SK-MEL-5 (cell line): ENCODE data around the gene CACNA1H. TPM values are rescaled to one million over a fixed set of nuclear protein-coding genes. Genes with fewer than 3 reads are reported as not detected.
"Not testable (repeated sequence)": the region's sequence is repeated elsewhere in the genome, so short reads cannot be mapped to it uniquely, and the experiment has no call there.

ENCODE experiments used
- DNase-seq: peaks from one replicate; pipeline ENCODE4 v3.0.0-alpha.2; 2016; ENCODE audit warnings: low read depth, low spot score
- in situ Hi-C: cut with HindIII; loops from 2 replicates; pipeline ENCODE4 v1.10.0; 2016; ENCODE audit warnings: low sequenced_read_pairs, high pct_unique_total_duplicates, low pct_unique_long_range_greater_than_20kb
- total RNA-seq: library from RNA; depleted of rRNA; stranded (reverse); fragments of >200 nt; shearing (Covaris generic); gene quantifications from 2 replicates; pipeline ENCODE4 v1.2.3, GENCODE V29; 2014

CACNA1H gene
- total RNA-seq, 1 experiment from 2014 or later = 17.6 TPM

DNA sequence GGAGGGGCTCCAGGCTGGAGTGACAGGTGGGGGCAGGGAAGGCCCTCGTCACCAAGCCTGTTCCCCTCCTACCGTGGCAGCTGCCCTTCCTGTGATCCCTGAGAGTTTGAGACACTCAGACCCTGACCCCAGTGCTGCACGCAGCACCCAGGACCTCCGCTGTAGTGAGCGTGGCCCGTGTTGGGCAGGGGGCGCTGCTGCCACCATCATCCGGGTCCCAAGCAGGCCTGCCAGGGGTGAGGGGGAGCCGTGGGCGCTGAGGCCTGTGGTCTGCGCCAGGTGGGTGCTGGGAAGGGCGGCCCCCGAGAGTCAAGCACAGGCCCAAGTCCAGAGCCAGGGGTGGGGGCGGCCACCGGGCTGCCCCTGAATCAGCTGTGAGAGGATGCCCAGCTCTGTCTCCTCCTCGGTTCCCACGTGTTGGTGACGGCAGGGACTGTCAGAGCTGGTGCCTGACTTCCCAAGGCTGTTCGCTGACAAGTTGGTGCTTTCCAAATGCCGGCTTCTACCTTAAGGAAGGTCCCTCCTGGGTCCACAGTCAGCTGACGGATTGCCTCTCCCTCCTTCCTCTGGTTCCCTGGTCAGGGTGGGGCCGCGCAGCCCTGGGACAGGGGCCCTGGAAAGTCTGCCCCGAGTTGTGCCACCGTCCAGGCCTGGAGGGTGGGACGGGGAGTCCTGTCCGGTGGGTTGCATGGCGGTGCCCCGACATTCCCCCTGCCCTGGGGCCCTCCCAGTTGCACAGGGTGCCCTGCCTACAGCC lies 41.1 kb downstream of the CACNA1H start:
- in situ Hi-C loops = no loop called here

GRCh38 chr16:1194665-1195392 lies 41.9 kb downstream of the CACNA1H start:
- in situ Hi-C loops = no loop called here
- DNase-seq = no peak

More for the DNA sequence above, 41.1 kb downstream of the CACNA1H start:
- no peak for DNase-seq

DNA sequence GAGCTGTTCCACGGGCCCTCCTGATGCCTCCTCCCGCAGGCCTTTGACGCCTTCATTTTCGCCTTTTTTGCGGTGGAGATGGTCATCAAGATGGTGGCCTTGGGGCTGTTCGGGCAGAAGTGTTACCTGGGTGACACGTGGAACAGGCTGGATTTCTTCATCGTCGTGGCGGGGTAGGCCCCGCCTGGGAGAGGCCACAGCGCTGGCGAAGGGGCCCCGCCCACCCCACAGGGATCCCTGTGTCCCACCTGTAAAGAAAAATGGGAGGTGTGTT lies 42.4 kb downstream of the CACNA1H start:
- no peak for DNase-seq

DNA sequence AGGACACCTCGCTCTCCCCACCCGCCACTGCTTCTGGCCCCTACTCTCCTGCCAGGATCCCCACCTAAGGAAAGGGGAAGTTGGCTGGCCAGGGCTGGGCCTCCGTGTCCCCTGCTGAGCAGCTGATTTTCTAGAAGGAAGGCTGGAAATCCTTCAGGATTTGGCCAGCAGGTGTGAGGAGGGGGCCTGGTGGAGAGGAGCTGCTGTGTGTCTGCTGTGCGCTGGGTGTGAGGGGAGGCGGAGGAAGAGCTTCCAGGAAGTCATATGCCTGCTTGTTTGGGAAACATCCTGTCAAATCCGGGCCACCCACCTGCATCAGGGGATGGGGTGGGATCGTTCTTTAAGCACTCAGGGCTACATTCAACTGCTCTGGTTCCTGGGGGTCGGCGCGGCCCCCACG lies 43.6 kb downstream of the CACNA1H start:
- in situ Hi-C loops = no loop called here
- no peak for DNase-seq

More for the DNA sequence above, 42.4 kb downstream of the CACNA1H start:
- in situ Hi-C loops = no loop called here

- no peak for DNase-seq
- in situ Hi-C loops = no loop called here
Observed at GRCh38 chr16:1197237-1197866, 44.4 kb downstream of the CACNA1H start.

DNA sequence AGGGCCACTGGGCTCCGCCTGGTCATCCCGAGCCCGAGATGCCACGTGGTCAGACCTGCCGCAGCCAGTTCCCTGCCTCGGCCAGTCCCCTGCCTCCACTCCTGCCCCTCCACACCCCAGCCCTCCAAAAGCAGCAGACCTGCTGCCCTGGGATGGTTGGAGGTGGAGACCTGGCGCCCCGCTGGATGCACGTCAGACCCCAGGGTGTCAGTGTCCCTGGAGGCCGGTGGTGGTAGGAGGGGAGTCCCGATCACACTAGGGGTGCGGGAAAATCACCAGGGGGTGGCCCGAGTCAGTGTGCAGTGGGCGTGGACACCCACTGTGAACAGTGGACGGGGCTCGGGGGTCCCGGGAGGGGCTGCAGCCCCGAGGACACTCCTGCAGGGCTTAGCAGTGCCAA lies 45.3 kb downstream of the CACNA1H start:
- in situ Hi-C loops = no loop called here
- no peak for DNase-seq

GRCh38 chr16:1198671-1199346 lies 45.9 kb downstream of the CACNA1H start:
- DNase-seq, in situ Hi-C loops: not testable (repeated sequence)

DNA sequence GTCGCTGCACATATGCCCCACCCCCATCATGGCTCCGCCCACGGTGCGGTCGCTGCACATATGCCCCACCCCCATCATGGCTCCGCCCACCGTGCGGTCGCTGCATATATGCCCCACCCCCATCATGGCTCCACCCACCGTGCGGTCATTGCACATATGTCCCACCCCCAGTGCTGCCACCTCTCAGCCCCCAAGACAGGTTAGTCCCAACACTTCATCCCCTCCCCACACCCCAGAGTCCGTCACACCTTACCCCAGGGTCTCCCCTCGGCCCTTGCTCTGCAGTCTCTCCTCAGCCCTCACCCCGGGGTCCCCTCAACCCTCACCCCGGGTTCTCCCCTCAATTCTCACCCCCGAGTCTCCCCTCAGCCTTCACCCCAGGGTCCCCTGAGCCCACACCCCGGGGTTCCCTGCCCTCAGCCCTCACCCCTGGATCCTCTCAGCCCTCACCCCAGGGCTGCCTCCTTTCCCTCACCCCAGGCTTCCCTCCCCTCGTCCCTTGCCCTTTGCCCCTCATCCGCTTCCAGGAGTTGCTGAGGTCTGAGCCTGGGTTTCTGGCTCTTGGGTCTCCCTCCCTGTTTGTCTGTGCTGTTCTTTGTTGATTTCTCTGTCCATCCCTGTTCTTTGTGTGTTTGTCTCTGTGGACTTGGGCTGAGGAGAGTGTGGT lies 46.6 kb downstream of the CACNA1H start:
- in situ Hi-C loops = no loop called here
- DNase-seq = peak; percentile 13

DNA sequence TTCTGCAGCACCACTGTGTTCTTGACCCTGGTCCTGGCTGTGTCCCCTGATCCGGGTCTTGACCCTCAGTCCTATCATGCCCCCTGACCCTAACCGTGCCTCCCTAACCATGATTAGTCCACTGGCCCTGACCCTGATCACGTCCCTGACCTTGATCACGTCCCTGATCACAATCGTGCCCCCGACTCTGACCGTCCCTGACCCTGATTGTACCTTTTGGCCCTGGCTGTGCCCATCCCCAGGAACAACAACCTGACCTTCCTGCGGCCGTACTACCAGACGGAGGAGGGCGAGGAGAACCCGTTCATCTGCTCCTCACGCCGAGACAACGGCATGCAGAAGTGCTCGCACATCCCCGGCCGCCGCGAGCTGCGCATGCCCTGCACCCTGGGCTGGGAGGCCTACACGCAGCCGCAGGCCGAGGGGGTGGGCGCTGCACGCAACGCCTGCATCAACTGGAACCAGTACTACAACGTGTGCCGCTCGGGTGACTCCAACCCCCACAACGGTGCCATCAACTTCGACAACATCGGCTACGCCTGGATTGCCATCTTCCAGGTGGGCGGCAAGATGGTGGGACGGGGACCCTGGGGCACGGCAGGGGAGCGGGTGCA lies 47.2 kb downstream of the CACNA1H start:
- in situ Hi-C loops = no loop called here
- no peak for DNase-seq

DNA sequence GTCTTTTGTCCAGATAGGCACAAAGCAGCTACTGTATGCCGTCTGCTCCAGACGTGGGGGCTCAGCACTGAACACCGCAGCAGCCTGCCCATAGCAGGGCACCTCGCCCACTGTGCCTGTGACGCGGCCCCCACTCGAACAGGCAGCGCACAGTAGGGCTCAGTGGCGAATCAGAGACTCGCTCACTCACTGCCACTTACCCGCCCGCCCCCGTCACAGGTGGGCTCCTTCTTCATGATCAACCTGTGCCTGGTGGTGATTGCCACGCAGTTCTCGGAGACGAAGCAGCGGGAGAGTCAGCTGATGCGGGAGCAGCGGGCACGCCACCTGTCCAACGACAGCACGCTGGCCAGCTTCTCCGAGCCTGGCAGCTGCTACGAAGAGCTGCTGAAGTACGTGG lies 48.5 kb downstream of the CACNA1H start:
- DNase-seq = no peak
- in situ Hi-C loops = no loop called here

DNA sequence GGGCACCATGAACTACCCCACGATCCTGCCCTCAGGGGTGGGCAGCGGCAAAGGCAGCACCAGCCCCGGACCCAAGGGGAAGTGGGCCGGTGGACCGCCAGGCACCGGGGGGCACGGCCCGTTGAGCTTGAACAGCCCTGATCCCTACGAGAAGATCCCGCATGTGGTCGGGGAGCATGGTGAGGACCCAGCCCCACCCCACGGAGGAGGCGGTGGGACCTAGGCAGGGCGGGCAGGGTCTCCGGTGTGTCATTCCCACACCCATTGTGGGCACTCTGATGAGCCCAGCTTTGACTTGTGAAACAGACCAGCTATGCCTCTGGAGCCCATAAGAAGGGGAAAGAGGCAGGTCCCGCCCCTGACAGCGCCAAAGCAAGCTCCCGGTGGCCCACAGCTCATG lies 49.4 kb downstream of the CACNA1H start:
- no peak for DNase-seq
- in situ Hi-C loops = no loop called here

GRCh38 chr16:1204933-1205332 lies 52.0 kb downstream of the CACNA1H start:
- in situ Hi-C loops = no loop called here
- DNase-seq = no peak

GRCh38 chr16:1206326-1206725 lies 53.4 kb downstream of the CACNA1H start:
- no peak for DNase-seq
- in situ Hi-C loops = no loop called here

DNA sequence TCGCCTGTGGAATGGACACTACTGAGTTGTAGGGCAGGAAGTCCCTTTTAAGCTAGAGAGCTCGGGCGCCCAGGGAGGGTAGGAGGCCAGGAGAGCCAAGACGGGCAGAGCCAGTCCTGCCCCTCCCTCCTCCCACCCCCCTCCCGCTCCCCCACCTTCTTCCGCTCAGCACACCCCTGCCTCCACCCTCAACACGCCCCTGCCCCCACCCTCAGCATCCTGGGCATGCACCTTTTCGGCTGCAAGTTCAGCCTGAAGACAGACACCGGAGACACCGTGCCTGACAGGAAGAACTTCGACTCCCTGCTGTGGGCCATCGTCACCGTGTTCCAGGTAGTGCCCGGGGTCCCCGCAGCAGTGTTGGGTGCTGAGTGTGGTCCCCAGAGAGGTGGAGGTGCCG lies 53.9 kb downstream of the CACNA1H start:
- in situ Hi-C loops = no loop called here
- no peak for DNase-seq

- no peak for DNase-seq
- in situ Hi-C loops = no loop called here
Observed at GRCh38 chr16:1208239-1208830, 55.4 kb downstream of the CACNA1H start.

DNA sequence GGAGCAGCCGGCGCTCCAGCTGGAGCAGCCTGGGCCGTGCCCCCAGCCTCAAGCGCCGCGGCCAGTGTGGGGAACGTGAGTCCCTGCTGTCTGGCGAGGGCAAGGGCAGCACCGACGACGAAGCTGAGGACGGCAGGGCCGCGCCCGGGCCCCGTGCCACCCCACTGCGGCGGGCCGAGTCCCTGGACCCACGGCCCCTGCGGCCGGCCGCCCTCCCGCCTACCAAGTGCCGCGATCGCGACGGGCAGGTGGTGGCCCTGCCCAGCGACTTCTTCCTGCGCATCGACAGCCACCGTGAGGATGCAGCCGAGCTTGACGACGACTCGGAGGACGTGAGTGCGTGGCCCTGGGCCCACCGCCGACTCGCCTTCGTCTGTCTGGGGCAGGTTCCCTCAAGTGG lies 56.2 kb downstream of the CACNA1H start:
- DNase-seq = no peak
- in situ Hi-C loops = no loop called here

DNA sequence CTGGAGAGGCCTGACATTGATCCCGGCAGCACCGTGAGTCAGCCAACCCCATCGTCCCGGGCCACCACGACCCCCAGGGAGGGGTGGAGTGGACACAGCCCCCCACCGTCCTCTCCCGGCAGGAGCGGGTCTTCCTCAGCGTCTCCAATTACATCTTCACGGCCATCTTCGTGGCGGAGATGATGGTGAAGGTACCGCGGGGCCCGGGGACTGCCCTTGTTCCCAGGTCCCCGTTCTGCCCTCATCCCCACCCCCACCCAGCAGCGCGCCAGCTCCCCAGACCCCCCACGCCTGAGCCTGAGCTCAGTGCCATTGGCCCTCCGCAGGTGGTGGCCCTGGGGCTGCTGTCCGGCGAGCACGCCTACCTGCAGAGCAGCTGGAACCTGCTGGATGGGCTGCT lies 57.6 kb downstream of the CACNA1H start:
- in situ Hi-C loops = no loop called here
- no peak for DNase-seq
